ENCODE results near the gene ABHD10. TPM values are rescaled to one million over a fixed set of nuclear protein-coding genes. Genes with fewer than 3 reads are reported as not detected.

ABHD10 gene
- total and polyA plus RNA-seq, 5 donors from 2014 or later, result 18.8 to 37.2 (median 34.3) TPM

GRCh38 chr3:111976254-111976653, 2.6 kb upstream of the ABHD10 start:
- DNase-seq (no peak), ATAC-seq (ENCODE audit: low read depth in 2 of 2) (no peak)
- Mint-ChIP-seq H3K4me1 (peaks cover 6 to 24% (median 20%) of the 10 kb centered on the region in 4 donors), H3K27me3 (peaks cover 11% of the 10 kb centered on the region), H3K36me3 (no peaks in the 10 kb centered on the region), H3K27ac (no peak overlapping the region), H3K9me3 (no peaks in the 10 kb centered on the region), H3K4me3 (peak overlapping the region in 1 of 4 donors; percentile 73)
- H3K36me3 ChIP-seq (ENCODE audit: control insufficient read depth, insufficient read depth, low read length), result no peaks in the 10 kb centered on the region
- H3K27me3 ChIP-seq (ENCODE audit: control insufficient read depth, insufficient read depth, low read length), result no peaks in the 10 kb centered on the region
- no peak overlapping the region for H3K27ac ChIP-seq (ENCODE audit: insufficient read depth, low read length, poor library complexity, severe bottlenecking)
- no peak overlapping the region for H3K4me3 ChIP-seq (ENCODE audit: low read depth, low read length)
- H3K9me3 ChIP-seq (ENCODE audit: control insufficient read depth in 2 of 2, low read length in 2 of 2), result no peaks in the 10 kb centered on the region
- H3K4me1 ChIP-seq (ENCODE audit: control insufficient read depth, insufficient read depth, low read length, poor library complexity, severe bottlenecking), result peaks cover 22% of the 10 kb centered on the region

- Histone ChIP-seq H3K27ac (ENCODE audit: insufficient read depth, low read length, poor library complexity, severe bottlenecking) (peak overlapping the region; percentile 81), H3K27me3 (ENCODE audit: control insufficient read depth, insufficient read depth, low read length) (no peaks in the 10 kb centered on the region), H3K4me1 (ENCODE audit: control insufficient read depth, insufficient read depth, low read length, poor library complexity, severe bottlenecking) (peaks cover 31% of the 10 kb centered on the region), H3K4me3 (ENCODE audit: low read depth, low read length) (peak overlapping the region; percentile 99), H3K9me3 (ENCODE audit: control insufficient read depth in 2 of 2, low read length in 2 of 2) (no peaks in the 10 kb centered on the region), H3K36me3 (ENCODE audit: control insufficient read depth, insufficient read depth, low read length) (peaks cover 4% of the 10 kb centered on the region)
- Mint-ChIP-seq H3K36me3 (peaks cover 3% of the 10 kb centered on the region), H3K27ac (peak overlapping the region; percentile 92 to 96 (median 95)), H3K9me3 (no peaks in the 10 kb centered on the region), H3K4me1 (peaks cover 34 to 54% (median 47%) of the 10 kb centered on the region in 4 donors), H3K27me3 (peaks cover 7% of the 10 kb centered on the region), H3K4me3 (peak overlapping the region; percentile 95 to 97 (median 96))
- DNase-seq (no peak), ATAC-seq (ENCODE audit: low read depth in 2 of 2) (peak in 1 of 2 donors; percentile 5)
These were observed 710 bp downstream of the ABHD10 start for GRCh38 chr3:111979434-111980038.

GRCh38 chr3:111980716-111981456, 2.1 kb downstream of the ABHD10 start:
- DNase-seq (no peak), ATAC-seq (ENCODE audit: low read depth in 2 of 2) (no peak)
- Mint-ChIP-seq H3K4me1 (peaks cover 46 to 68% (median 59%) of the 10 kb centered on the region in 4 donors), H3K4me3 (peak overlapping the region; percentile 95 to 97 (median 96)), H3K27ac (peak overlapping the region; percentile 32 to 95 (median 60)), H3K9me3 (no peaks in the 10 kb centered on the region), H3K36me3 (peaks cover 11% of the 10 kb centered on the region), H3K27me3 (peaks cover 7% of the 10 kb centered on the region)
- Histone ChIP-seq H3K27ac (ENCODE audit: insufficient read depth, low read length, poor library complexity, severe bottlenecking) (no peak overlapping the region), H3K27me3 (ENCODE audit: control insufficient read depth, insufficient read depth, low read length) (no peaks in the 10 kb centered on the region), H3K4me3 (ENCODE audit: low read depth, low read length) (peak overlapping the region; percentile 99), H3K4me1 (ENCODE audit: control insufficient read depth, insufficient read depth, low read length, poor library complexity, severe bottlenecking) (peaks cover 36% of the 10 kb centered on the region), H3K36me3 (ENCODE audit: control insufficient read depth, insufficient read depth, low read length) (peaks cover 4% of the 10 kb centered on the region), H3K9me3 (ENCODE audit: control insufficient read depth in 2 of 2, low read length in 2 of 2) (no peaks in the 10 kb centered on the region)

GRCh38 chr3:111981457-111981763, 2.6 kb downstream of the ABHD10 start:
- H3K4me1 ChIP-seq (ENCODE audit: control insufficient read depth, insufficient read depth, low read length, poor library complexity, severe bottlenecking), result peaks cover 36% of the 10 kb centered on the region
- no peak for DNase-seq
- no peak overlapping the region for H3K27ac ChIP-seq (ENCODE audit: insufficient read depth, low read length, poor library complexity, severe bottlenecking)
- H3K4me3 ChIP-seq (ENCODE audit: low read depth, low read length), result peak overlapping the region; percentile 99
- no peaks in the 10 kb centered on the region for H3K27me3 ChIP-seq (ENCODE audit: control insufficient read depth, insufficient read depth, low read length)
- Mint-ChIP-seq H3K4me3 (peak overlapping the region; percentile 47 to 96 (median 78)), H3K36me3 (peaks cover 13% of the 10 kb centered on the region), H3K27ac (peak overlapping the region in 1 of 3 donors; percentile 30), H3K4me1 (peaks cover 49 to 69% (median 60%) of the 10 kb centered on the region in 4 donors), H3K9me3 (no peaks in the 10 kb centered on the region), H3K27me3 (peaks cover 7% of the 10 kb centered on the region)
- H3K9me3 ChIP-seq (ENCODE audit: control insufficient read depth in 2 of 2, low read length in 2 of 2), result no peaks in the 10 kb centered on the region
- no peak for ATAC-seq (ENCODE audit: low read depth in 2 of 2)
- peaks cover 6% of the 10 kb centered on the region for H3K36me3 ChIP-seq (ENCODE audit: control insufficient read depth, insufficient read depth, low read length)

- Mint-ChIP-seq H3K9me3 (no peaks in the 10 kb centered on the region), H3K27ac (peak overlapping the region; percentile 45 to 94 (median 73))
- ATAC-seq (ENCODE audit: low read depth in 2 of 2), result no peak
These were observed 5.9 kb downstream of the ABHD10 start for GRCh38 chr3:111984636-111985298.

GRCh38 chr3:111986800-111987199, 8.0 kb downstream of the ABHD10 start:
- no peaks in the 10 kb centered on the region for H3K27me3 ChIP-seq (ENCODE audit: control insufficient read depth, insufficient read depth, low read length)
- Mint-ChIP-seq H3K9me3 (no peaks in the 10 kb centered on the region), H3K27me3 (no peaks in the 10 kb centered on the region), H3K36me3 (peaks cover 26% of the 10 kb centered on the region), H3K4me3 (no peak overlapping the region), H3K27ac (peak overlapping the region in 1 of 3 donors; percentile 43), H3K4me1 (peaks cover 45 to 59% (median 57%) of the 10 kb centered on the region in 4 donors)
- H3K9me3 ChIP-seq (ENCODE audit: control insufficient read depth in 2 of 2, low read length in 2 of 2), result no peaks in the 10 kb centered on the region
- H3K4me3 ChIP-seq (ENCODE audit: low read depth, low read length), result no peak overlapping the region
- ATAC-seq (ENCODE audit: low read depth in 2 of 2) (no peak), DNase-seq (no peak)
- H3K4me1 ChIP-seq (ENCODE audit: control insufficient read depth, insufficient read depth, low read length, poor library complexity, severe bottlenecking), result peaks cover 9% of the 10 kb centered on the region
- H3K36me3 ChIP-seq (ENCODE audit: control insufficient read depth, insufficient read depth, low read length), result peaks cover 41% of the 10 kb centered on the region
- H3K27ac ChIP-seq (ENCODE audit: insufficient read depth, low read length, poor library complexity, severe bottlenecking), result no peak overlapping the region

More at GRCh38 chr3:111984636-111985298, 5.9 kb downstream of the ABHD10 start:
- H3K27me3 ChIP-seq (ENCODE audit: control insufficient read depth, insufficient read depth, low read length), result no peaks in the 10 kb centered on the region
- H3K27me3 Mint-ChIP-seq, result no peaks in the 10 kb centered on the region
- H3K4me1 Mint-ChIP-seq, result peaks cover 58 to 79% (median 70%) of the 10 kb centered on the region in 4 donors
- peak overlapping the region; percentile 16 for H3K27ac ChIP-seq (ENCODE audit: insufficient read depth, low read length, poor library complexity, severe bottlenecking)
- H3K4me1 ChIP-seq (ENCODE audit: control insufficient read depth, insufficient read depth, low read length, poor library complexity, severe bottlenecking), result peaks cover 29% of the 10 kb centered on the region
- H3K9me3 ChIP-seq (ENCODE audit: control insufficient read depth in 2 of 2, low read length in 2 of 2), result no peaks in the 10 kb centered on the region
- no peak overlapping the region for H3K4me3 ChIP-seq (ENCODE audit: low read depth, low read length)
- H3K36me3 Mint-ChIP-seq, result peaks cover 26% of the 10 kb centered on the region
- H3K4me3 Mint-ChIP-seq, result peak overlapping the region in 1 of 4 donors; percentile 42
- peaks cover 29% of the 10 kb centered on the region for H3K36me3 ChIP-seq (ENCODE audit: control insufficient read depth, insufficient read depth, low read length)
- DNase-seq, result no peak

- H3K27me3 Mint-ChIP-seq, result no peaks in the 10 kb centered on the region
- H3K27ac ChIP-seq (ENCODE audit: insufficient read depth, low read length, poor library complexity, severe bottlenecking), result no peak overlapping the region
- H3K4me1 ChIP-seq (ENCODE audit: control insufficient read depth, insufficient read depth, low read length, poor library complexity, severe bottlenecking), result peaks cover 5% of the 10 kb centered on the region
- H3K4me1 Mint-ChIP-seq, result peaks cover 27 to 42% (median 36%) of the 10 kb centered on the region in 4 donors
- peaks cover 35% of the 10 kb centered on the region for H3K36me3 Mint-ChIP-seq
- ATAC-seq (ENCODE audit: low read depth in 2 of 2), result peak; percentile 81
- H3K4me3 Mint-ChIP-seq, result peak overlapping the region in 2 of 4 donors; percentile 36 to 55
- H3K9me3 Mint-ChIP-seq, result no peaks in the 10 kb centered on the region
- H3K36me3 ChIP-seq (ENCODE audit: control insufficient read depth, insufficient read depth, low read length), result peaks cover 59% of the 10 kb centered on the region
- H3K27ac Mint-ChIP-seq, result no peak overlapping the region
- H3K27me3 ChIP-seq (ENCODE audit: control insufficient read depth, insufficient read depth, low read length), result no peaks in the 10 kb centered on the region
- no peaks in the 10 kb centered on the region for H3K9me3 ChIP-seq (ENCODE audit: control insufficient read depth in 2 of 2, low read length in 2 of 2)
- peak in 1 of 3 donors; percentile 68 for DNase-seq
- H3K4me3 ChIP-seq (ENCODE audit: low read depth, low read length), result peak overlapping the region; percentile 4
These were observed 10.3 kb downstream of the ABHD10 start for GRCh38 chr3:111989061-111989678.

Data from CD4-positive, CD25-positive, alpha-beta regulatory T cell (primary cell).